GM19328 (cell line): Measurements from ENCODE around the gene ATP13A2.

Experiments
- ATAC-seq: cut with Tn5 transposase; IDR thresholded peaks from one replicate; pipeline ENCODE4 v1.9.1; 2021; ENCODE audit warnings: mild to moderate bottlenecking, moderate library complexity; ENCODE audit not compliant: unreplicated experiment

ATP13A2 gene

DNA sequence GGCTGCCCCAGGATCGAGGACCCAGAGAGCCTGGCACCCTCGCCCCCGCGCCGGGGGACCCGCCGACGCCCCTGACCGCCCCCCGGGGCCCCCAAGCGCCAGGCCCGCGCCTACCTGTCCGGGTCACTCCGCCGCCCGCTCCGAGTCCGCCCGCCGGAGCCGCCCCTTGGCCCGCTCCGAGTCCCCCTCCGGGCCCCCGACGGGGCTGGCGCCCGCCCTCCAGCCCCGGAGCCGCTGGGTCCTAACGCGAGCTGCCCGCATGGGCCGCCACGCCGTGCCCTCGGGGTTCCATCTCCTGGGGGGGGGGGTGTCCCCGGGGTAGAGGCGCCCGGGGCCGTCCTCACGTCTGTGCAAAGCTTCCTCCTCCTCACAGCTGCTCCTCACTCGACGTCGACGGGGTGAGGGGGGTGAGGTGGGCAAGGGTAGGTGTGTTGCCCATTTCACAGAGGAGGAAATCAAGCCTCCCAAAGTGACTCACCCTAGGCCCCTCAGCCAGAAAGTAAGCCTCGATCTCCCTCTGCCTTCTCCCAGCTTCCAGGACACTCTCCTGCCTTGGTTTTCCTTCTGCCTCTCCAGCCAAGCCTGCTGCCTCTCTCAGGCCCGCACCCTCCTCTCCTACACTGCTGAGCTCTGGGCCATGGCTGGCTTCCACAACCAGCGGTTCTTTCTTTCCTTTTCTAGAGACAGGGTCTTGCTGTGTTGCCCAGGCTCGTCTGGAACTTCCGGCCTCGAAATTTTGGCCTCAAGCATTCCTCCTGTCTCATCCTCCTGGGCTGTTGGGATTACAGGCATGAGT lies 31.1 kb downstream of the ATP13A2 start, which contains the start of gene MFAP2:
Gene MFAP2, minus strand, starts transcription at position 148 of the 796 bp plus-strand sequence. CDS start 2,347 bp downstream, outside the sequence.
- ATAC-seq: no peak

DNA sequence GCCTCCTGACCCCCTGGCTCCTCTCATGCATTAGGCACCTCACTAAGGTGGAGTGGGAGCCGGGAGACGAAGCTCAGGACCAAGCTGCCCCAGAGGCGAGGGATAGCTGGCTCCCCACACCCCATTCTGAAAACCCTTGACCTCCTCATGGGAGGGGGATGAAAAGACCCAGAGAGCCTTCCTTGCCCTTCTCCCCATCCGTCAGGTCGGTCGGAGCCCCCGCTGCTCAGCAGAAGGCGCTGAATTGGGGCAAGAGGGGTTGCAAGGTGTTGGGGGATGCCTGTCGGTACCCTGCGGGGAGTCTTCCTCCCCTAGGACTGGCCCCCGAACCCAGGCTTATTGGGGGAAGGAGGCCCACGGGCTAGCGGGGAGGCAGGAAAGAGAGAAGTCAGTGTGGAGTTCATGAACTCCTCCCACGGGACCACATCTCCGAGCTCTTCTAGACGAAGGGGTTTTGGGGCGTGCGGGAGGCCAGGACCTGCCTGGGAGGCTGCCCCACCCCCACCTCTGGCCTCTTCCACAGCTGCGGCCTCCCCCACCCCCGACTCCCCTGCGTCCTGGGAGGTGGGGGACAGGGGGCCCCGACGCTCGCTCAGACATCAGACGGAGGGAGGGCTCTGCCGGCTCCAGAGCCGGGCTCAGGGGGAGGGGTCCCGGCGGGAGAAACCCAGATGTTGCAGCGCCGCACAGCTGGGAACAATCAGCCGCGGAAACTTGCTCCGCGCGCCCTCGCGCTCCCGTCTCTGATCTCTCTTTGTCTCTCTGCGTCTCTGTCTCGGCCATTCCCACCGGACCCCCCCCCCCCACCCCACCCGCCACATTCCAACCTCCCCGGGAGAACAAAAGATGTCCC lies 32.0 kb downstream of the ATP13A2 start:
- ATAC-seq: no peak

DNA sequence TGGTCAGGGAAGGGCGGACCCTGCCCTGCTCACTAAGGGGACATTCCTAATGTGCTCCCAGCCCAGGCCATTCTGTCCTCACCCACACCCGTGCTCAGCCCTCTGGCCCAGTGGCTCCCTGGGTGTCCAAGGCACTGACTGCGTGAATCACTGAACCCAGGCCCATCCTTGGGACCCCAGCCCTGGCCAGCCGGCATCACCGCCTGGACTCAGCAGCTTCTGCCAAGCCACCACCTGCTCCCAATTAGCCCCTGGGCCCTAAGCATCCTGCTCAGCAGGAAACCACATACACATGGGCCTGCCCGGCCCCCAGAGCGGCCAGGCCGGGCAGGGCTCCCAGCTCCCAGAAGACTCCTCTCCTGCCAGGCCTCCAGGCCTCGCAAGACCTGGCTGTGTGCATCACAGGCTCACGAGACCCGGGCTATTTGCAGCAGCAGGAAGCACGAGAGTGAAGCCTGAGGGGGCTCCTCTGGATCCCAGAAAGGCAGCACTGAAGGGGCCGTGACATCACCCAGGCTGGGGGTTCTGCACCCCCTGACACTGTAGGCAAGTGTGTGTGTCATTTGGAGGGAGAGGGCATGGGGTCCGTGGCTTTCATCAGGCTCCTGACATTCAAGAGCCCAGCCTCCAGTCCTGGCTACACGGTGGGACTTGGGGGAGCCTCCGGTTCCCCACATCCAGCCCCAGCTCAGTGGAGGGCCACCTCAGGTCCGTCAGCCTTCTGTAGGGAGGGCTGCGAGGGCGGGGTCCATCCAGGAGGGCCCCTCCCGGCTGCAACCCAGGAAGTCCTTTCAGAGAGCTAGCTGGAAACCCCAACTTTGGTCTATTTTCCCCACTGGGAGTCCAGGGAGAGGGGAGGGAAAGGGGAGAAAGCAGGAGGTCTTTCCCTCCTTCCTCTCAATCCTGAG lies 32.9 kb downstream of the ATP13A2 start:
- ATAC-seq: no peak

DNA sequence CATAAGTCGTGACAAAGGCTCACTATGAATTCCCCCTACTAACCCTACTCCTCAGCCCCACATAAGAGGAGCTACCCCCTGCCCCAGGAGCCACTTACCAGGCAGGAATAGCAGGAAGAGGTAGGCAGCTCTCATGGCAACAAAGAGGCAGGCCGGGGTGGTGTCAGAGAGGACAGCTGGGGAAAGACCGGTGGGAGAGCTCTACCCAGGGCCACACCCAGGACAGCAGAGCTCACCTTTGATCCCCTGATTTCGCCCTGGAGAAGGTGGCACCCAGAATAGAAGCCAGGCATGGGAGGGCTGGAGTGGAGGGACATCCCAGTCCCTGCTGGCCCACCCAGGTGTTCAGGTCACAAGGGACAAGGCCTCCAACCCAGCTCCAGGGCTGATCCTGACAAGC lies 33.6 kb downstream of the ATP13A2 start:
- ATAC-seq: no peak

DNA sequence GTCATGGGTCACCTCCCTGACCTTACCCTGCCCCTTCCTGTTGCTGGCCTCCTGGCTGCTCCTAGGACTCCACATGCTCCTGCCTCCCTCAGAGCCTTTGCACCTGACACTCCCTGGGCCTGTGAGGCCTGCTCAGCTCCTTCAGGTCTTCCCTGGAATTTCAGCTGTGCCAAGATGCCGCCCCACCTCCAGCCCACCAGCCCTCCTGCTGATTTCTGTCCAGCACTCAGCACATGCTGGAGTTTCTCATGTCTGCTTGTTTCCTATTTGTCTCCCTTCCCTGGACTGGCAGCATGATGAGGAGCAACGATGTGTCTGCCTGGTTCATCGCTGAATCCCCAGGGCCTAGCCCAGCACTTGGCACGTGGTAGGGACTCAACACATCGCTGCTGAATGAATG lies 34.4 kb downstream of the ATP13A2 start:
- ATAC-seq: no peak

DNA sequence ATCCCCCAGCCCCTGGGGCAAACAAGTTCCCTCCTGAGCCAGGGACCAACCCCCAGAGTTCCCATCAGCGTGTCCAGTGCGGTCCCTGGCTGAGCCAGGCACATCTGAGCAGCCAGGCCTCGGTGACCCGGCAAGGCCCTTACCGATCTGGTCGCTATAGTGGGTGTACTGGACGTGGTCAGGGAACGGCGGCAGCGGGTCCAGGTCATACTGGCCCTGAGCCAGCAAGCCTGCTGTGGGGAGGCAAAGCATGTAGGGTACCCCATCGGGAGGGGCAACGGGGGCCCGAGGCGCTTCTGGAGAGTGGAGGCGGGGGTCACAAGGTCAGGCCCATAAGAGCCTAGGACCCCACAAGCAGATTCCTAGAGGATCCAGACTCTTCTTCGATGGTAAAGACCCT lies 34.8 kb downstream of the ATP13A2 start:
- ATAC-seq: no peak

DNA sequence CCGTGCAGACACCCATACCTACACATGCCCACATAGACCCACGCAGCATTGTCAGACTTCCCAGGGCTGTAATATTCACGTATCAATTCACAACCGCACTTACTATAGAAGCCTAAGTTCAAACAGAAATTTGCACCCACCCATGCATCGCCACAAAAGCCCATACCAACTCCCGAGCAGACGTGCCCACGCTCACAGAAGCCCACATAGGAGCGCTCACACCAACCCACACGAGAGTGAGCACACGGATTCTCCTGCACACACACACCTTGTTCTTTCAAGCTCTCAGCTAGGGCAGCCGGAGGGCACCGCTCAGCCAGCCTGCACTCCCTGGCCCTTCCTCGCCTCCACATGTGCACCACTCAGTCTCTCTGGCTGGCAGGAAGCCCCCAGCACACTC lies 35.9 kb downstream of the ATP13A2 start:
- no peak for ATAC-seq

DNA sequence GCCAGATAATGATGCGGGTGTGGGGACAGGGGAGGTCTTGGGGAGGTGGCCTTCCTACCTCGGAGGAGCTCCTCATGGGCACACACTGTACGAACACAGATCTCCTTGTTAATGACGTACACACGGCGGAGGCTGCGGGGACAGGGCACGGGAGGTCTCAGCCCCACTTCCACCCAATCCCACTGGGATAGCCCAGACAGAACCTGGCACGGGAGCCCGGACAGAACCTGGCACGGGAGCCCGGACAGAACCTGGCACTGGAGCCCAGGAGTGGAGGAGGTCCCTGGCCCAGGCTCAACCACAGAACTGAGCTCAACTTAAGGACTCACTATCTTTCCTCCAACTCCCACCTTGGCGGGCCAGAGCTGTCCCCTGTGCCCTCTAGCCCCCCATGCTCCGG lies 36.5 kb downstream of the ATP13A2 start:
- no peak for ATAC-seq

DNA sequence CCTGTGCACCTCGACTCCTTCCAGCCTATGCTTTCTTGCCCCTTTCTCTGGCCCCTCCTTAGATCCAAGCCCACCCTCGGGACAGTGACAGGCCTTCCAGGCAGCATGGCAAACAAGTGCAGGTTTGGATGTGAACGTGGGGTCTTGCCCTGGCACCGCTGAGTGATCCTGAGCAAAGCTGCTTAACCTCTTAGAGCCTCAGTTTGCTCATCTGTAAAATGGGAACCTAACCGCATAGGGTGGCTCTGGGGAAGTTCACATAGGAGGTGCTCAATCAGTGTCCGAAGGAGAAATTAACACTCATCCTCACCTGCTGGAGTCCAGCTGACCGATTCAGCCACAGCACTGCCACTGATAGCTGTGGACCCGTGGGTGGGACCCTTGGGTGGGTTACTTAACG lies 38.5 kb downstream of the ATP13A2 start:
- no peak for ATAC-seq

DNA sequence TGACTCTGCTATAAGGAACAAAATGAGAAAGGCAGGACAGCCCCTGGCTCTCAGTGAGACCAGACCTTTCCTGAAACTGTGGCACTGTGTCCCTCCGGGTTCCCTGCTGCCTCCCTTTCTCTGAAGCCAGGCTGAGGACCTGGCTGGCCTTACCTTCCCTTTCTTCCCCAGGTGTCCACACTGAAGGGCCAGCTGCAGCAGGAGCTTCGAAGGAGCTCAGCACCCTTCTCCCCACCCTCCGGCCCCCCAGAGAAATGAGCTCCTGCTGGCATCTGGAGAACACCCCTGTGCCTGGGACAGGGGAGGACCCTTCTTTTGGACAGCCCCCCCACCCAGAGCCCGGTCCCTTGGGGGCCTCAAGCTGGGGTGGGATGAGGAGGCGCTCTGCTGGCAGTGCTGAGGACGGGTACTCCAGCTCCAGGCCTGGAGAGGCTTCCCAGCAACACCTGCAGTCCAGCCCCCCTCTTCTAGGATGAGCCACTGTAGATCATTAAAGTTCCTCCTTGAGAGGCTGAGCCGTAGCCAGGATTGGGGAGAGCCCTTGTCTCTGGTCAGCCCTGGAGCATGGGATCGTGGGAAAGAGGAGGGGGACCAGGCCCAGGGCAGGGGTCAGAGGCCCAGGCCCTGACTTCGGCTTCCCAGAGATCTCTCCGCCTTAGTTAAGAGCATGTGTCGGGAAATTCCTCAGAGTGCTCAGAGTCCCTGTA lies 39.4 kb downstream of the ATP13A2 start:
- ATAC-seq: no peak

DNA sequence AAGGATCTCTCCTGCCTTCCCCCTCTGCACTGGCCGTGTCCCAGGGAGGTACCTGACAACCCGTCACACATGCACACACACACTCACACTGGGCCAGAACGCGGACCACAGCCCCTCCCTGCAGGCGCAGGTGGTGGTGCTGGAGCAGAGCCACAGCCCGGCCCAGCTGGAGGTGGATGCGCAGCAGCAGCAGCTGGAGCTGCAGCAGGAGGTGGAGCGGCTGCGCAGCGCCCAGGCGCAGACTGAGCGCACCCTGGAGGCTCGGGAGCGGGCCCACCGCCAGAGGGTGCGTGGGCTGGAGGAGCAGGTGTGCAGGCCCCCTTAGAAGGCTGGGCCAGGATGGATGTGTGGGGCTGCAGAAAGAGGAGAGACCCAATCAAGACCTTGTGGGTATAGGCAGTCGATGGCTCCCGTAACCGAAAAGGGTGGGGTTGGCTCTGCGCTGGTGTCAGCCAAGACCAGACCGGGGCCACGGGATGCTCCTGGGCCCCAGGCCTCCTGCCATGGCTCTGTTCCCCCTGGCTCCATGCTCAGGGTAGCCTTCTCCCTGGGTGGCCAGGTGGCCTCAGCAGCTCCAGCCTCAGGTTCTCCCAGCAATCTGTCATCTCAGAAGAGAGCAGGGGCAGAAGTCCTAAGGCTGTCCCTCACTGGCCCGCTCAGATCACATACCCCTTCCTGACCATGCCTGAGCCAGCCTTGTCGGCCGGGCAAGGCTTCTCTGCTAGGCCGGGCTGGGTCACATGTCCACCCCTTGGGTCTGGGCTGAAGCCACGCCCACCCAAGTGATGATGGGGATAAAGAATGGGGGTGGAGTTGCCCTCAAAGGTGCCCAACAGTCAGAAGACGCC lies 40.2 kb downstream of the ATP13A2 start:
- ATAC-seq: no peak

DNA sequence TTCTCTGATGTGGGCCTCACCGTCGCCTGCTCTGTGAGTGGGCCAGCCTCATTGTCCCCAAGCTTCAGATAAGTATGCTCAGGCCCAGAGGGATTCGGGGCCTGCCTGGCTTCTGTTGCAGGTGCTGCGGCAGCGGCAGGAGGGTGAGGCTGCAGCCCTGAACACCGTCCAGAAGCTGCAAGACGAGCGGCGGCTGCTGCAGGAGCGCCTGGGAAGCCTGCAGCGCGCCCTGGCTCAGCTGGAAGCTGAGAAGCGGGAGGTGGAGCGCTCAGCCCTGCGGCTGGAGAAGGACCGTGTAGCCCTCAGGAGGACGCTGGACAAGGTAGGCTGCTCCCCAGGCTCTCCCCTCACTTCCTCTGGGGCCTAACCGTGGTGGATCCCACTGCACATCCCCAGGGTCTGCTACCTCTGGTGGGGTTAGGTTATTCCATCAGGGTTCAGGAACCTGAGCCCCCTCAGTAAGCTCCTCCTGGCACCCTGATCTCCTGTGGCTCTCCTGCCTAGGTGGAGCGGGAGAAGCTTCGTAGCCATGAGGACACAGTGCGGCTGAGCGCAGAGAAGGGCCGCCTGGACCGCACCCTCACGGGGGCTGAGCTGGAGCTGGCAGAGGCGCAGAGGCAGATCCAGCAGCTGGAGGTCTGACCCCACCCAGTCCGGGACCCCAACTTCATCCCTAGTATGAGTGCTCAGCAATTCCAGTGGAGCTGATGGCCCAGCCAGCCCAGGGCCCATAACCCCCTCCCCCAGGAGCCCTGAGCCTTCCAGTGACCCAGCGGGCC lies 41.4 kb downstream of the ATP13A2 start:
- no peak for ATAC-seq

DNA sequence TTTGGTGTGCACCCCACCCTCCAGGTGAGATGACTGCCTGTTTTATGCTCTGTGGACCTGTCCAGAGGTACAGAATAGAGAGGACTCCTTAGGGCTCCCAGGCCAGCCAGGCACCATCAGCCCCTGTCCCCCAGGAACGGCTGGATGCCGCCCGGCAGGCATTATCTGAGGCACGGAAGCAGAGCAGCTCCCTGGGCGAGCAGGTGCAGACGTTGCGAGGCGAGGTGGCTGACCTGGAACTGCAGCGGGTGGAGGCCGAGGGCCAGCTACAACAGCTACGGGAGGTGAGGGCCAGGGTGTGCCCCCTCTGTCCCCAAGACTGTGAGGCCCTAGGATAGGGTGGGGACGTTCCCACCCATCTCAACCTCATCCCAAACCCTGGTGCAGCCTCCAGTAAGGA lies 42.1 kb downstream of the ATP13A2 start:
- ATAC-seq: no peak

DNA sequence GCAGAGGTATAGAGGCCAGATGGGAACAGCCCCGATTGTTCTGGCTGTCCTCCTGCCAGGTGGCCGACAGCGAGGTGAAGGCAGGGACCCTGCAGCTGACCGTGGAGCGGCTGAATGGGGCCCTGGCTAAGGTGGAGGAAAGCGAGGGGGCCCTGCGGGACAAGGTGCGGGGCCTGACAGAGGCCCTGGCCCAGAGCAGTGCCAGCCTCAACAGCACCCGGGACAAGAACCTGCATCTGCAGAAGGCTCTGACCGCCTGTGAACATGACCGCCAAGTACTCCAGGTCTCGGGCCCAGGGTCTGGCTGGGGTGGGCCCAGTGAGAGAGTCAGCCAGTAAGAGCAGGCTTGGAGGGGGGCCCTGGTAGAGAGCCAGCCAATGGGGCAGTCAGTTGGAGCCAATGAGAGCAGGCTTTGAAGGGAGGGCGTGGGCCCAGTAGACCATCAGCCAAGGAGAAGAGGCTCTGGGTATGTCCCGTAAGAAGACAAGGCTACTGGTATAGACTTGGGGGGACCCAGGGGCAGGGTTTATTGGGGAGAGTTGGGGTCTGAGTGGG lies 42.6 kb downstream of the ATP13A2 start:
- ATAC-seq: no peak

DNA sequence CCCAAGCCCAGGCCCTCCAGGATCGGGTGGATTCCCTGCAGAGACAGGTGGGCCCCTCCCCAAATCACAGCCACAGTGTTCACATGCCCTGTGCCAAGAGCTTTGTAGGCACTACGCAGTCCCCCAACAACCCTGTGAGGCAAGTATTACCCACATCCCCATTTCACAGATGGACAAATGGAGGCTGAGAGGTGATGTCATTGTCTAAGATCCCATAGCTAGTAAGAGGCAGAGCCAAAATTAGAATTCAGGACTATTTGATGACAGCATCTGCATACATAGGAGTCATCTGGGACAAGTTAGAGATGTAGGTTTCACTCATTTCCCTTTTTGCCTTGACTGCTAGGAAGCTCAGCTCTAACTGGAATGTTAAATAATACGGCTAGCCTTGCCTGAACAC lies 43.4 kb downstream of the ATP13A2 start:
- no peak for ATAC-seq

DNA sequence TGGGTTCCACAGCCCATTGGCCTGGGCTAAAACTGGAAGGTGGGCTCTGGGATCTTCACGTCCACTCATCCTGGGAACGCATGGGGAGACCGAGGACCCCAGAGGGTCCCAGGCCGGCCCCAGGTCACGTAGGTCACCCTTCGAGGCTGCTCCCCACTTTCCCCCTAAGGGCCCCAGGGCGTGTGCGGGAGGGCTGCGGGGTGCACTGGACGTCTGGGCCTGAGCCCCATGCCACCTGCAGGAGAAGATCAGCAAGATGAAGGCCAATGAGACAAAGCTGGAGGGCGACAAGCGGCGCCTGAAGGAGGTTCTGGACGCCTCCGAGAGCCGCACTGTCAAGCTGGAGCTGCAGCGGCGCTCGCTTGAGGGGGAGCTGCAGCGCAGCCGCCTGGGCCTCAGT lies 43.8 kb downstream of the ATP13A2 start:
- no peak for ATAC-seq

DNA sequence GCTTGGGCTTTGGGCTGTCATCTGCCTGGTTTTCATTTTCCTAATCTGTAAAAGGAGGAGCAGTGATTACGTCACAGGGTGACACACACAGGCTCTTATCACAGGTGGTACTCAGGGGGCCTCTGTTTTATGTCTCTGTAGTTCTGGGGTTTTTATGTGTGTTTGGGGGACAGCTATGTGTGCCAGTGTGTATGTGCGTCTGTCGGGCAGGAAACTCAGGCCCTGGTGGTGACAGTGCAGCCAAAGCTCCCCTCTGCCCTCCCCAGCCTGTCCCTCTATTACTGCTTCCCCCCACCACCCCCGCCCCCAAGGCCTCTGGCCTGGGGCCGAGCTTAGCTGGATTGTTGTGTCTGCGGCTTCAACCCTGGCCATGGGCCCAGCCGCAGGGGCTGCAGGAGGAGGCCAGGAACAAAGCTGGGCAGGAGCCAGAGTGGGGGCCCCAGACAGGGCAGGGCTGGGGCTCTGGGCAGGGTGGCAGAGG lies 44.6 kb downstream of the ATP13A2 start:
- no peak for ATAC-seq

DNA sequence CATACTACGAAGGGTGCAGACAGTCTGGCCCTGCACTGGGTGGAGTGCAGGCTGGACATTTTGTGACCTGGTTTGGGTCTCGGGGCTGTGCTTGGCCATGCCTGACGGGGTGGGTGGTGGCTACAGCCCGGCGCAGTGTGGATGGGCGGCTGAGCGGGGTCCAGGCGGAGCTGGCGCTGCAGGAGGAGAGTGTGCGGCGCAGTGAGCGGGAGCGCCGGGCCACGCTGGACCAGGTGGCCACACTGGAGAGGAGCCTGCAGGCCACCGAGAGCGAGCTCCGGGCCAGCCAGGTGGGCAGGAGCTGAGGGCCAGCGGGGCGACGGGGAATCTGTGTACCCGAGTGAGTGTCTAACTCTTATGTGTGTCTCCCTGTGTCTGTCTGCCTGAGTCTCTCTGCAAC lies 45.4 kb downstream of the ATP13A2 start:
- ATAC-seq: no peak
